Neuron (in vitro differentiated cells): ENCODE results near the gene BRAF.
"Not testable (repeated sequence)": the region's sequence is repeated elsewhere in the genome, so short reads cannot be mapped to it uniquely, and the experiment has no call there.

Experiments used
- H2AFZ ChIP-seq: one replicate; pipeline ENCODE4 v1.6.1; 2013; ENCODE audit warnings: low read depth, mild to moderate bottlenecking, inconsistent platforms, low read length, moderate library complexity
- H3K27me3 ChIP-seq: one replicate; pipeline ENCODE4 v1.6.1; 2013; ENCODE audit warnings: low read length; ENCODE audit not compliant: insufficient read depth
- H3K36me3 ChIP-seq: one replicate; pipeline ENCODE4 v1.6.1; 2013; ENCODE audit warnings: low read length; ENCODE audit not compliant: insufficient read depth
- H3K4me1 ChIP-seq: one replicate; pipeline ENCODE4 v1.6.1; 2013; ENCODE audit warnings: low read length; ENCODE audit not compliant: insufficient read depth
- H3K4me3 ChIP-seq: 2 replicates; pipeline ENCODE4 v1.5.1; 2013; ENCODE audit warnings: mild to moderate bottlenecking, low read length, moderate library complexity
- H3K9me3 ChIP-seq: one replicate; pipeline ENCODE4 v1.6.1; 2013; ENCODE audit warnings: low read length

The BRAF gene

GRCh38 chr7:140885735-140886334 is 38.9 kb downstream of the BRAF start:
- Histone ChIP-seq H3K4me3 (no peak overlapping the region), H3K27me3 (no peaks in the 10 kb centered on the region), H3K4me1 (no peaks in the 10 kb centered on the region)

GRCh38 chr7:140883378-140883777 is 41.4 kb downstream of the BRAF start:
- Histone ChIP-seq H3K4me1 (no peaks in the 10 kb centered on the region), H3K4me3 (no peak overlapping the region), H2AFZ (no peak overlapping the region), H3K9me3 (peaks cover 4% of the 10 kb centered on the region), H3K36me3 (no peaks in the 10 kb centered on the region), H3K27me3 (no peaks in the 10 kb centered on the region)

More at GRCh38 chr7:140885735-140886334, 38.9 kb downstream of the BRAF start:
- H3K9me3 ChIP-seq: peaks cover 2% of the 10 kb centered on the region
- H3K36me3 ChIP-seq: no peaks in the 10 kb centered on the region
- H2AFZ ChIP-seq: no peak overlapping the region

GRCh38 chr7:140882834-140883233 is 41.9 kb downstream of the BRAF start:
- not testable (repeated sequence) for H3K9me3 ChIP-seq, H3K4me3 ChIP-seq, H3K36me3 ChIP-seq, H3K4me1 ChIP-seq, H2AFZ ChIP-seq, H3K27me3 ChIP-seq

GRCh38 chr7:140881507-140882228 is 43.1 kb downstream of the BRAF start:
- Histone ChIP-seq H3K36me3 (no peaks in the 10 kb centered on the region), H3K4me3 (no peak overlapping the region), H2AFZ (no peak overlapping the region), H3K27me3 (no peaks in the 10 kb centered on the region), H3K9me3 (peaks cover 4% of the 10 kb centered on the region), H3K4me1 (no peaks in the 10 kb centered on the region)

GRCh38 chr7:140877249-140877524 is 47.5 kb downstream of the BRAF start:
- no peaks in the 10 kb centered on the region for H3K4me1 ChIP-seq
- H3K36me3 ChIP-seq: no peaks in the 10 kb centered on the region
- H2AFZ ChIP-seq: no peak overlapping the region
- H3K27me3 ChIP-seq: no peaks in the 10 kb centered on the region
- no peak overlapping the region for H3K4me3 ChIP-seq
- H3K9me3 ChIP-seq: peaks cover 8% of the 10 kb centered on the region

GRCh38 chr7:140876519-140877248 is 48.0 kb downstream of the BRAF start:
- no peaks in the 10 kb centered on the region for H3K4me1 ChIP-seq
- no peaks in the 10 kb centered on the region for H3K27me3 ChIP-seq
- H3K36me3 ChIP-seq: no peaks in the 10 kb centered on the region
- no peak overlapping the region for H2AFZ ChIP-seq
- H3K9me3 ChIP-seq: peaks cover 8% of the 10 kb centered on the region
- no peak overlapping the region for H3K4me3 ChIP-seq

GRCh38 chr7:140873434-140873833 is 51.3 kb downstream of the BRAF start:
- Histone ChIP-seq H2AFZ (no peak overlapping the region), H3K27me3 (no peaks in the 10 kb centered on the region), H3K9me3 (peaks cover 6% of the 10 kb centered on the region), H3K36me3 (no peaks in the 10 kb centered on the region), H3K4me3 (no peak overlapping the region), H3K4me1 (no peaks in the 10 kb centered on the region)

GRCh38 chr7:140870003-140870402 is 54.7 kb downstream of the BRAF start:
- Histone ChIP-seq H2AFZ (no peak overlapping the region), H3K9me3 (peaks cover 6% of the 10 kb centered on the region), H3K36me3 (no peaks in the 10 kb centered on the region), H3K4me3 (no peak overlapping the region), H3K27me3 (no peaks in the 10 kb centered on the region), H3K4me1 (no peaks in the 10 kb centered on the region)

- no peaks in the 10 kb centered on the region for H3K36me3 ChIP-seq
- no peaks in the 10 kb centered on the region for H3K27me3 ChIP-seq
- H3K4me3 ChIP-seq: no peak overlapping the region
- no peak overlapping the region for H2AFZ ChIP-seq
- no peaks in the 10 kb centered on the region for H3K4me1 ChIP-seq
- H3K9me3 ChIP-seq: peaks cover 2% of the 10 kb centered on the region
These were observed 55.3 kb downstream of the BRAF start for GRCh38 chr7:140869430-140869829.

GRCh38 chr7:140867467-140868462 is 57.0 kb downstream of the BRAF start:
- Histone ChIP-seq H2AFZ (no peak overlapping the region), H3K4me1 (no peaks in the 10 kb centered on the region), H3K9me3 (peaks cover 5% of the 10 kb centered on the region), H3K27me3 (no peaks in the 10 kb centered on the region), H3K4me3 (no peak overlapping the region), H3K36me3 (peaks cover 3% of the 10 kb centered on the region)

- H3K4me3 ChIP-seq: no peak overlapping the region
- no peaks in the 10 kb centered on the region for H3K27me3 ChIP-seq
- peaks cover 3% of the 10 kb centered on the region for H3K36me3 ChIP-seq
- no peaks in the 10 kb centered on the region for H3K4me1 ChIP-seq
- H3K9me3 ChIP-seq: peaks cover 5% of the 10 kb centered on the region
- H2AFZ ChIP-seq: no peak overlapping the region
These were observed 57.8 kb downstream of the BRAF start for GRCh38 chr7:140866926-140867325.

- Histone ChIP-seq H3K36me3 (peaks cover 3% of the 10 kb centered on the region), H3K4me1 (no peaks in the 10 kb centered on the region)
These were observed 60.0 kb downstream of the BRAF start for GRCh38 chr7:140864732-140865131.

GRCh38 chr7:140863867-140864266 is 60.9 kb downstream of the BRAF start:
- Histone ChIP-seq H2AFZ (no peak overlapping the region), H3K27me3 (no peaks in the 10 kb centered on the region), H3K9me3 (peaks cover 5% of the 10 kb centered on the region), H3K4me3 (no peak overlapping the region), H3K4me1 (no peaks in the 10 kb centered on the region), H3K36me3 (peaks cover 3% of the 10 kb centered on the region)

More at GRCh38 chr7:140864732-140865131, 60.0 kb downstream of the BRAF start:
- no peaks in the 10 kb centered on the region for H3K27me3 ChIP-seq
- H3K4me3 ChIP-seq: no peak overlapping the region
- peaks cover 5% of the 10 kb centered on the region for H3K9me3 ChIP-seq
- H2AFZ ChIP-seq: no peak overlapping the region
